KG1 (cell line): ENCODE results near the gene NOS1.

Experiments used
- DNase-seq: peaks from one replicate; lab custom pipeline; 2025; lab: John Stamatoyannopoulos, UW

Gene NOS1

GRCh38 chr12:117329756-117330155 is 31.7 kb downstream of the NOS1 start:
- no peak for DNase-seq

- no peak for DNase-seq
These were observed 32.8 kb downstream of the NOS1 start for GRCh38 chr12:117328556-117329100.

- DNase-seq = no peak
These were observed 39.0 kb downstream of the NOS1 start for GRCh38 chr12:117322428-117322827.

GRCh38 chr12:117321572-117321971 is 39.9 kb downstream of the NOS1 start:
- DNase-seq = no peak

- no peak for DNase-seq
These were observed 42.8 kb downstream of the NOS1 start for GRCh38 chr12:117318591-117318990.

GRCh38 chr12:117316336-117316735 is 45.1 kb downstream of the NOS1 start:
- DNase-seq = no peak

- DNase-seq = peak; percentile 4
These were observed 47.5 kb downstream of the NOS1 start for GRCh38 chr12:117313926-117314325.

- no peak for DNase-seq
These were observed 48.7 kb downstream of the NOS1 start for GRCh38 chr12:117312770-117313169.

- DNase-seq = no peak
These were observed 52.0 kb downstream of the NOS1 start for GRCh38 chr12:117309276-117309925.

GRCh38 chr12:117300174-117300573 is 61.3 kb downstream of the NOS1 start:
- DNase-seq = no peak

- no peak for DNase-seq
These were observed 62.7 kb downstream of the NOS1 start for GRCh38 chr12:117298648-117299225.

GRCh38 chr12:117298191-117298590 is 63.2 kb downstream of the NOS1 start:
- DNase-seq = no peak

GRCh38 chr12:117294189-117294603 is 67.2 kb downstream of the NOS1 start:
- DNase-seq = no peak

- no peak for DNase-seq
These were observed 67.9 kb downstream of the NOS1 start for GRCh38 chr12:117293510-117293909.

GRCh38 chr12:117292688-117293087 is 68.7 kb downstream of the NOS1 start:
- DNase-seq = no peak

- no peak for DNase-seq
These were observed 77.3 kb downstream of the NOS1 start for GRCh38 chr12:117284140-117284539.

- no peak for DNase-seq
These were observed 78.9 kb downstream of the NOS1 start for GRCh38 chr12:117282490-117282889.

GRCh38 chr12:117280019-117280680 is 81.3 kb downstream of the NOS1 start:
- DNase-seq = no peak

GRCh38 chr12:117279606-117280005 is 81.8 kb downstream of the NOS1 start:
- DNase-seq = no peak

GRCh38 chr12:117277875-117278274 is 83.6 kb downstream of the NOS1 start:
- DNase-seq = no peak

- no peak for DNase-seq
These were observed 88.3 kb downstream of the NOS1 start for GRCh38 chr12:117273091-117273490.

- DNase-seq = no peak
These were observed 88.7 kb downstream of the NOS1 start for GRCh38 chr12:117272690-117273089.

GRCh38 chr12:117262749-117263148 is 98.7 kb downstream of the NOS1 start:
- DNase-seq = no peak
